Activated naive CD4-positive, alpha-beta T cell treated with anti-CD3 and anti-CD28 coated beads, Interleukin-2, amount 10 ng/mL, durations not matched to agents 7 days and 5 days (primary cell): Measurements from ENCODE around the gene ANO4.
"Not testable (repeated sequence)": the region's sequence is repeated elsewhere in the genome, so short reads cannot be mapped to it uniquely, and the experiment has no call there.

Source experiments
- CTCF ChIA-PET: fragments of 350-600 bp; sonication (Branson Sonifier 250); formaldehyde crosslinking; loops from one replicate; lab custom pipeline; 2021; ENCODE audit warnings: antibody characterized with exemption; lab: Charles Lee
- DNase-seq: peaks from one replicate; pipeline ENCODE4 v3.0.0-alpha.2; 2020
- H3K27ac Mint-ChIP-seq: one replicate; pipeline ENCODE4 v1.8.0; 2021; ENCODE audit warnings: mild to moderate bottlenecking, moderate library complexity, mixed read lengths
- H3K27me3 Mint-ChIP-seq: one replicate; pipeline ENCODE4 v1.8.0; 2021; ENCODE audit warnings: mild to moderate bottlenecking, mixed read lengths
- H3K36me3 Mint-ChIP-seq: one replicate; pipeline ENCODE4 v1.8.0; 2021; ENCODE audit warnings: mixed read lengths
- H3K4me1 Mint-ChIP-seq: one replicate; pipeline ENCODE4 v1.8.0; 2021; ENCODE audit warnings: mixed read lengths
- H3K4me3 Mint-ChIP-seq: one replicate; pipeline ENCODE4 v1.8.0; 2021; ENCODE audit warnings: mild to moderate bottlenecking, moderate library complexity, mixed read lengths
- H3K9me3 Mint-ChIP-seq: one replicate; pipeline ENCODE4 v1.8.0; 2021; ENCODE audit warnings: mixed read lengths

Gene ANO4

DNA sequence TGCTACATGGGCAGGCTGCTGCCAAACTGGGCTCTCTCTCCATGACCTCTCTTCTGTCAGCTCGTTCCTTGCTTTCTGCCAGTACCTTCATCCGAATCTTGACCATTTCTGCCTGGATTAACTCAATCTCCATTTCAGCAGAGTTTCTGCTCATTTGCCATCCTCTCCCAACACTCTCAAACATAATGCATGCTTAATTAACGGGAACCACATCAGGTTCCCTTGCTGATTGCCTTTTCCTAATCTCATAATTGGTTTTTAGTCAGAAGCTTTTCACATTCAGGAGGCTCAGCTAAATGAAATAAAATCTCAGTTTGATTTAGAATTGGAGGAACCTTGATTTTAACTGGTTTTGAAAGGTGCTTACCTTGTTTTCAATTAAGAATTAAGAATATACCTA is 288.1 kb downstream of the ANO4 start:
- Mint-ChIP-seq H3K36me3 (no peaks in the 10 kb centered on the region), H3K27me3 (no peaks in the 10 kb centered on the region), H3K4me1 (peaks cover 14% of the 10 kb centered on the region), H3K9me3 (no peaks in the 10 kb centered on the region), H3K4me3 (no peak overlapping the region), H3K27ac (no peak overlapping the region)
- no peak for DNase-seq
- CTCF ChIA-PET = no interaction called here

DNA sequence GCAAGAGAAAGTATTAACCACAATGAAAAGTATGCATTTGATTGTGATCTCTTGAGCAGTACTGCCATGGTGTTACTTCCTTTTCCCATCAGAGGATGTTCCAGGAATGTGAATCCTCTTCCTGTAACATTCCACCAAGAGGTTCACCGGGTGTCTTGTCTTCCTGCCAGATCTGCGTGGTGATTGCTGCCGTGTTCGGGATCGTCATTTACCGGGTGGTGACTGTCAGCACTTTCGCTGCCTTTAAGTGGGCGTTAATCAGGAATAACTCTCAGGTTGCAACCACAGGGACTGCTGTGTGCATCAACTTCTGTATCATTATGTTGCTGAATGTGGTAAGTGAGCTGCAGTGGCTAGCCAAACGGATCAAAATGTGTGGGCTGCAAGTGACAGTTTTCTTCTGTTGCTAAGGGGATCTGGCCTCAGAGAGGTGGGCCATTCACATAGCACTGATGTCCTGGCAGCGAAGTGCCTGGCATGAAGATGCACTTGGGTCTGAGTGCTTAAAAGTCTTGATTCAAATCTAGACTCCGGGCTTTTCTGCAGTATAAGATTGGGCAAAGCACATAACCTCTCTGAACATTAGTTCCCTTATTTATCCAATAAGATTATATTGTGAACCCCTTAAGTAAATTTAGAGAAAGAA is 292.0 kb downstream of the ANO4 start:
- no peak for DNase-seq
- H3K4me1 Mint-ChIP-seq = no peaks in the 10 kb centered on the region

DNA sequence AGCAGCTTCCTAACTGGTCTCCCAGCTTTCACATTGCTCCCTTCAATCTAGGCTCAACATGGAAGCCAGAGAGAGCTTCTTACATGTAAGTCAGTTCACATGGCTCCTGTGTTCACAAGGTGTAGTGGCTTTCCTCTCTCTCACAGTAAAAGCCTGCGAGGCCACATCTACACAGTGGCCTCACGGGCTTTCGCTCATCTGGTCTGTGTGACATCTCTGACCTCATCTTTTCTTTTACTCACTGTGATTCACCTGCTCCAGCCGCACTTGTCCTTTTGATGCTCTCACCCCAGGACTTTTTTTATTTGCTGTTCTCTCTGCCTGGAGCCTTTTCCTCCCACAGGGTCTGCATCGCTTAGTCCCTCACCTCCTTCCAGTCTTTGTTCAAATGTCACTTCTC is 293.3 kb downstream of the ANO4 start:
- H3K27me3 Mint-ChIP-seq = no peaks in the 10 kb centered on the region

More for the DNA sequence above, 292.0 kb downstream of the ANO4 start:
- Mint-ChIP-seq H3K4me3 (no peak overlapping the region), H3K27ac (no peak overlapping the region), H3K36me3 (no peaks in the 10 kb centered on the region), H3K9me3 (no peaks in the 10 kb centered on the region), H3K27me3 (no peaks in the 10 kb centered on the region)
- CTCF ChIA-PET = no interaction called here

DNA sequence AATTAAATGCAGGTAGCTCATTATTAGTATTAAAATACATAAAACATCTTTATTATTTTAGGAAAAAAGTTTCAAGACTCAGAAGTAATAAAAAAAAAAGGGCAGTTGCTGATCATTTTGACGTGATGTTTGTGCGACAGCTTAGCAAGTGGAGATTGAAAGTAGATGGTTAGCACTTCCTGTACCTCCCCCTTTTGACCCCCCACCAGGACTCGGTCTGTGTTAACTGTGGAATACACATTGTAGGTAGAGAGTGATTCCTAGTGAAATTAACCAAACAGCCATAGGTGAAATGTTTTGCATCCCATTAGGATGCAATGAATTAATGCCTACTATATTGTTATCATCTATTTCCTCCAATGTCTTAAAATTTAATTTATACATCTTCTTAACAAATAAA is 294.7 kb downstream of the ANO4 start:
- Mint-ChIP-seq H3K4me1 (no peaks in the 10 kb centered on the region), H3K4me3 (no peak overlapping the region), H3K27me3 (no peaks in the 10 kb centered on the region), H3K36me3 (no peaks in the 10 kb centered on the region), H3K9me3 (no peaks in the 10 kb centered on the region), H3K27ac (no peak overlapping the region)
- no peak for DNase-seq
- CTCF ChIA-PET = no interaction called here

More for the DNA sequence above, 293.3 kb downstream of the ANO4 start:
- CTCF ChIA-PET = no interaction called here
- Mint-ChIP-seq H3K27ac (no peak overlapping the region), H3K36me3 (no peaks in the 10 kb centered on the region), H3K9me3 (no peaks in the 10 kb centered on the region), H3K4me3 (no peak overlapping the region), H3K4me1 (no peaks in the 10 kb centered on the region)
- DNase-seq = no peak

DNA sequence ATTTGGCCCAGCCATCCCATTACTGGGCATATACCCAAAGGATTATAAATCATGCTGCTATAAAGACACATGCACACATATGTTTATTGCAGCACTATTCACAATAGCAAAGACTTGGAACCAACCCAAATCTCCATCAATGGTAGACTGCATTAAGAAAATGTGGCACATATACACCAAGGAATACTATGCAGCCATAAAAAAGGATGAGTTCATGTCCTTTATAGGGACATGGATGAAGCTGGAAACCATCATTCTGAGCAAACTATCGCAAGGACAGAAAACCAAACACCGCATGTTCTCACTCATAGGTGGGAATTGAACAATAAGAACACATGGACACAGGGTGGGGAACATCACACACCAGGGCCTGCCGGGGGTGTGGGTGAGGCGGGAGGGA is 295.6 kb downstream of the ANO4 start:
- H3K4me3 Mint-ChIP-seq, H3K27ac Mint-ChIP-seq, DNase-seq, H3K27me3 Mint-ChIP-seq, H3K4me1 Mint-ChIP-seq, H3K9me3 Mint-ChIP-seq, H3K36me3 Mint-ChIP-seq, CTCF ChIA-PET: not testable (repeated sequence)

DNA sequence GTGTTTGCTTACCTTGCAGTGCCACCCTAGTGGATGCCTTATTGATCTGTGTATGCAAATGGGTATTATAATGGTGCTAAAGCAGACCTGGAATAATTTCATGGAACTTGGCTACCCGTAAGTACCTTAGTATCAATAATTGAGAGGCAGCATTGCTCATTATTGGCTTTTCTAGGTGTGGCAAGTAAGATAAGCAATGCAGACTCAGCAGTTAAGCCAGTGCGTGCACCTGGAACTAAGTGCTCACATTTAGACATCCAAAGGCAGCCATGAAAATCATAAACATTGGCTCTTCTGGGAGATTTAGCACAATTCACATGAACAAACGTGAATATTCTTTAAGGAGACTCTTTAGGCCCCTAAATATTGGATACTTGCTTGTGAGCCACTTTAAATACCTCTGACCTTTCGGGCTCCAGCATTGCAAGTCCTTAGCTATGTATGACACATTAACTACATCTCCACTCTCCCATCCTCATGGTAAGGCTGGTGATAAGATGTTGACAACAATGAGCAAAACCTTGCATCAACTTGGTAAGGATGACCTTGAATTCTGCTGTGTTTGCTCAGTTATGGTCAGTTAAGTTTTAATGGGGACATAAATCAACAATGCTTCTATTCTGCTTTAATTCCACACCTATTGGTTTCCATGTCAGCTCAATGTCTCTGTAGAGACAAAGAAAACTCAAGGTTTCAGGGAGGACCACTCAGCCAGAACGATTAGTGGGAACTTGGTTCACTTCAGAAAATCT is 303.4 kb downstream of the ANO4 start:
- Mint-ChIP-seq H3K36me3 (no peaks in the 10 kb centered on the region), H3K4me1 (no peaks in the 10 kb centered on the region), H3K4me3 (no peak overlapping the region), H3K27me3 (no peaks in the 10 kb centered on the region), H3K27ac (no peak overlapping the region), H3K9me3 (no peaks in the 10 kb centered on the region)
- CTCF ChIA-PET = interaction anchor here (0.6 kb wide), 1 partner anchor 52 kb away, joined by 3 read pairs; no protein-coding TSS in a partner anchor
- no peak for DNase-seq

DNA sequence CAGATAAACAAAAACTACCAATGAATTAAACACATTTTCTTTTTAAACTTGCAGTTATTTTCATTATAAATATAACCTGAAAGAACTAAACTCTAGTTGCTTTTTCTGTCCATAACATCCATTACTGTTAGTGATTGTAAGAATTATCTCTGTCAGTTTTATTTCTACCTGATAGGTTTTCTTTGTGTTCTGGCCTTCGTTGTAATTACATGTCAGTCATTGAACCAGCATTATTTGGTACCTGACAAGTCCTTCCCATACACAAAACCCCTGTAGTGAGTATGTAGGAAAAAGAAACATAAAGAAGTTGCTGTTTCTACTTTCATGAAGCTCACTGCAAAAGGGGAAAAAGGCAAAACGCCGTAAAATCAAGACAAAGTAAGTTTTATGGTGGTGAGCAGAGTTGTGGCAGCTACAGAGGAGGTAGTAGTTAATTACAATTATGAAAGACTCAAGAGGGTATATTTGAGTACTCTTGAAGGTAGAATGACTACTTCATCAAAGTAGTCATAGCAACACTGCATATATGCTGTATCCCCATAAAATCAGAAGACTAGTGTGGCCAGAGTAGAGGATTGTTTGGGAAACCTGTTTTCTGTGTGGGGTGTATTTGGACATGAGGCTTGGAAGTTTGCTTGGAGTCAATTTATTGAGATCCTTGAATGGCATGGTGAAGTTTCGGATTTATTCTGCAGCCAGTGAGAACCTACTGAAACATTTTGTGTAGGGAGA is 312.6 kb downstream of the ANO4 start:
- peaks cover 2% of the 10 kb centered on the region for H3K9me3 Mint-ChIP-seq
- no peak overlapping the region for H3K4me3 Mint-ChIP-seq
- H3K36me3 Mint-ChIP-seq = no peaks in the 10 kb centered on the region
- H3K4me1 Mint-ChIP-seq = no peaks in the 10 kb centered on the region
- H3K27me3 Mint-ChIP-seq = no peaks in the 10 kb centered on the region
- no peak for DNase-seq
- no peak overlapping the region for H3K27ac Mint-ChIP-seq
- CTCF ChIA-PET = no interaction called here

DNA sequence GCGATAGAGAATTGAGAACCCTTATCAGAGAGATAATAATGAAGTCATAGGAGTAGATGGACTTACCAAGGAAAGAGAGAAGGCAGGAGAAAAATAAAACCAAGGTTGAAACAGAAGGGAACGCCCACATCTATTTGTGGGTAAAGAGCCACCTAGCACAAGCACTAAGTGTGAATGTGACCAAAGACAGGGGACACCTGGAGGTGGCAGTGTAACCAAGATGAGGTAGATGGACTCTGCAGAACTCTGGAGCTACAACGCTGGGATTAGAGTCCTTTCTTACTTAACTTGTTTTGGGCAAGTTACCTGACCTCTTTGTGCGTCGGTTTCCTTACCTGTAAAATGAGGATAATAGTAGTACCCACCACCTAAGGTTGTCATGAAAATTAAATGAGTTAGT is 313.6 kb downstream of the ANO4 start:
- no peaks in the 10 kb centered on the region for H3K4me1 Mint-ChIP-seq
- no peak overlapping the region for H3K4me3 Mint-ChIP-seq
- H3K27ac Mint-ChIP-seq = no peak overlapping the region
- H3K27me3 Mint-ChIP-seq = no peaks in the 10 kb centered on the region
- H3K9me3 Mint-ChIP-seq = peaks cover 2% of the 10 kb centered on the region
- DNase-seq = no peak
- no peaks in the 10 kb centered on the region for H3K36me3 Mint-ChIP-seq
- CTCF ChIA-PET = no interaction called here

DNA sequence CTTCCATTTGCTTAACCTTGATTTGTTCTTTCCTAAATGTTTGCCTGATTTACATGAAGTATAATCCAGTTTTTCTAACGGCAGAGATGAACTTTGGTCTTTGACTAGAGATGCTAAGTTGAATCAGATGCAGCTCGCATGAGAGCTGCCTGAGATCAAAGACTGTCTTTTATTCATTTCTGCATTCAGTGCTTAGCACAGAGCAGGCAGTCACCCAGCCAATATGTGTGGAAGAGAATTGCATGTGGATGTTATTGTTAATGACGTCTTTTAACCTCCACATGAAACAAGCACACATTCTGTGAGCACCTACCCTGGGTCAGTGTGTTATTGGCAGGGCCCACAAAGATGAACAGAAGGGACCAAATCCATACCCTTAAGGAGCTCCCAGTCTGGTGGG is 316.3 kb downstream of the ANO4 start:
- Mint-ChIP-seq H3K27me3 (no peaks in the 10 kb centered on the region), H3K9me3 (no peaks in the 10 kb centered on the region), H3K36me3 (no peaks in the 10 kb centered on the region), H3K4me1 (no peaks in the 10 kb centered on the region), H3K4me3 (no peak overlapping the region), H3K27ac (no peak overlapping the region)
- CTCF ChIA-PET = no interaction called here
- DNase-seq = no peak

DNA sequence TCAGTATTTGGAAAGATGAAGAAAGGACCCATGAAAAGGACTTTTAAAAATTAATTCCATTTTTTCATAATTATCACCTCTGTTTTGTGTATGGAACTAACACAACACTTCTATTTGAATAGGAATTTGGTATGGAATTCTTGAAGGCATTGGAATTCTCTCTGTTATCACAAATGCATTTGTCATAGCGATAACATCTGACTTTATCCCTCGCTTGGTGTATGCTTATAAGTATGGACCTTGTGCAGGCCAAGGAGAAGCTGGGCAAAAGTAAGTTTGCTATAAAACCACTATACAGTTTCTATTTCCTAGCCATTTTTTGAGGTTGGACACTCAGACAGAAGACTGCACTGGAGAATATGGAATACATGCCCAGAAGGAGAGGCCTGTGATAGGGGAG is 316.9 kb downstream of the ANO4 start:
- CTCF ChIA-PET = no interaction called here

DNA sequence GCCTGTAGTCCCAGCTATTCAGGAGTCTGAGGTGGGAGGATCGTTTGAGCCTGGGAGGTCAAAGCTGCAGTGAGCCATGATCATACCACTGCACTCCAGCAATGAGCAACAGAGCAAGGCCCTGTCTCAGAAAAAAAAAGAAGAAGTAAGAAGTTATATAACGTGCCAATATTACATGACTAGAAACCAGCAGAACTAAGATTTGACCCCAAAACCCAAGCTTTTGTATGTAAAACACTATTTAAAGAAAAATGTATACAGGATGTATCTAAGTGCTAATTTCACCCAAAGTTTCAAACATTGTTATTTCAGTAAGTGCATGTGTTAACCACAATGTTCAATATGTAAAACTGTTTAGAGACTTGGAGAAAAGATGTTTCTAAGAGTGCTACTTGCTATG is 320.8 kb downstream of the ANO4 start:
- Mint-ChIP-seq H3K4me1 (no peaks in the 10 kb centered on the region), H3K4me3 (no peak overlapping the region), H3K9me3 (no peaks in the 10 kb centered on the region), H3K27me3 (no peaks in the 10 kb centered on the region), H3K36me3 (no peaks in the 10 kb centered on the region), H3K27ac (no peak overlapping the region)
- CTCF ChIA-PET = no interaction called here
- no peak for DNase-seq

More for the DNA sequence above, 316.9 kb downstream of the ANO4 start:
- Mint-ChIP-seq H3K27ac (no peak overlapping the region), H3K36me3 (no peaks in the 10 kb centered on the region), H3K9me3 (no peaks in the 10 kb centered on the region), H3K4me1 (no peaks in the 10 kb centered on the region), H3K4me3 (no peak overlapping the region), H3K27me3 (no peaks in the 10 kb centered on the region)
- no peak for DNase-seq

DNA sequence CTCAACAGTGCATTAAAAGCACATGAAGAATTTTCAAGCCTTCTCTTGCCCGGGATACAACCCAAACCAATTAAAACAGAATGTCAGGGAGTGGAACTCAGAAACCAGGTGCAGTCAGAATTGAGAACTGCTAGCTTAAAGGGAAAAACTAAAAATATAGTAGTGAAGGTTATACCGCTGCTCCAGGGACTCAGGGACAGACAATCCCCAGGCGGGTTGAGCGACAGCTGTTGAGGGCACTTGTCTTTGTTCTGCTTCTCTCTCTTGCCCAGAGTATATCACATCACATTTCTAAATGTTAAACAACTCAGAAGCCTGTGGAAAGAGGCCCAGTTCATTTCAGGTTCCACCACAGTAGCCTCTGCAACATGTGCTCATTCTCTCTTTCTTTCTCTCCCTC is 322.3 kb downstream of the ANO4 start:
- H3K4me1 Mint-ChIP-seq = no peaks in the 10 kb centered on the region
- no peak overlapping the region for H3K4me3 Mint-ChIP-seq
- H3K36me3 Mint-ChIP-seq = no peaks in the 10 kb centered on the region
- CTCF ChIA-PET = no interaction called here
- H3K27me3 Mint-ChIP-seq = no peaks in the 10 kb centered on the region
- DNase-seq = no peak
- no peak overlapping the region for H3K27ac Mint-ChIP-seq
- no peaks in the 10 kb centered on the region for H3K9me3 Mint-ChIP-seq

DNA sequence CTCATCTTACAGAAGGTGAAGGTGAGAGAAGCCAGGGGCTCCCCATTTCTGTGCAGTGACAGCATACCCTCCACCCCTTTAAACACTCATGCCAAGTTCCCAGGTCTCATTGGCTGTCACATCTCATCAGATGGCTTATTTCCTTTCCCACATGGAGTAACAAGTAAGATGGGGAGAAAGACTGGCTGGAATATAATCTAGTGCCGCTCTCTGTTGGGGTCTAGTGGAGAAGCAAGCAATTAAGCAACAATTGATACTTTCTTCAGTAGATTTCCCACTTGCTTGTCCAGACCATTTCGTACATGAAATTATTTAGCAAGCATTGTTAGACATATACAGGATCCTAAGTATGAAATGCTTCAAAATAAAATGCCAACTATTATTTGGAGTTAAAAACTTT is 323.3 kb downstream of the ANO4 start:
- Mint-ChIP-seq H3K27ac (no peak overlapping the region), H3K27me3 (no peaks in the 10 kb centered on the region), H3K4me3 (no peak overlapping the region), H3K36me3 (no peaks in the 10 kb centered on the region), H3K4me1 (no peaks in the 10 kb centered on the region), H3K9me3 (no peaks in the 10 kb centered on the region)
- DNase-seq = no peak
- CTCF ChIA-PET = no interaction called here

DNA sequence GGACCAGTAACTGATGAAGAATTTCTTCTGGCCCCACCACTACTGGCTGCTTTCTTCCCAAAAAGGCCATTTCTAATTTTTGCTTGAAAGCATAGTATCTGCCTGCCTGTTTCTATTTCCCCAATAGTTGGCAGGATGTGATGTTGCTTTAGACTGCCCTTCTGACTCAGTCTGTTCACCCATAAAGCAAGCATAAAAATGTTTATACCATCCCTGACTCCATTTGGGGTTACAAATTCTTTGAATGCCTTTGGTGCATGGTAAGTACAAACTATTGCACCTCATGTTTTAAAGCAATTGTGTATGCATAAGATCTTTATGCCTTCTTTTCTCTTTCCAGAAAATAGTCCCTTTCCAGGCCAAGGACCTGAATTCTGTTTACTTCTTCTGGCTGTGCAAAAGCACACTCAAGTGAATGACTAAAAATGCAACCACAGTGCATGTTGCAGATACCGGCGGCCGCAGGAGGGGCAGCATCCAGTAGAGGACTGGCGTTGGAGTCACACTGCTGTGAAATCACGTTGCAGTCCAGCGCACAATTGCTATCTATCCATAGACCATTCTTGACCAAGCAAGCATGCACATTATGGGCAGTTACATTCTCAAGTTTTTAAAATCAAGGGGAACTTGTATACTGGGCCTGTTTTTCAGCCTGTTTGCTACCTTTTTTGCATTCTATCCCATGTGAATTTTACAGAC is 333.1 kb downstream of the ANO4 start:
- Mint-ChIP-seq H3K27ac (no peak overlapping the region), H3K4me1 (no peaks in the 10 kb centered on the region), H3K36me3 (no peaks in the 10 kb centered on the region), H3K27me3 (no peaks in the 10 kb centered on the region), H3K9me3 (peaks cover 4% of the 10 kb centered on the region), H3K4me3 (no peak overlapping the region)
- CTCF ChIA-PET = no interaction called here
- no peak for DNase-seq
